GM21360 (cell line): ENCODE results near the gene PCBP3.
"Not testable (repeated sequence)": the region's sequence is repeated elsewhere in the genome, so short reads cannot be mapped to it uniquely, and the experiment has no call there.

Source experiments
- ATAC-seq: cut with Tn5 transposase; IDR thresholded peaks from one replicate; pipeline ENCODE4 v1.9.1; 2021; ENCODE audit warnings: mild to moderate bottlenecking, moderate library complexity; ENCODE audit not compliant: unreplicated experiment

Gene PCBP3

GRCh38 chr21:45836694-45837670, 193.5 kb downstream of the PCBP3 start:
- no peak for ATAC-seq

DNA sequence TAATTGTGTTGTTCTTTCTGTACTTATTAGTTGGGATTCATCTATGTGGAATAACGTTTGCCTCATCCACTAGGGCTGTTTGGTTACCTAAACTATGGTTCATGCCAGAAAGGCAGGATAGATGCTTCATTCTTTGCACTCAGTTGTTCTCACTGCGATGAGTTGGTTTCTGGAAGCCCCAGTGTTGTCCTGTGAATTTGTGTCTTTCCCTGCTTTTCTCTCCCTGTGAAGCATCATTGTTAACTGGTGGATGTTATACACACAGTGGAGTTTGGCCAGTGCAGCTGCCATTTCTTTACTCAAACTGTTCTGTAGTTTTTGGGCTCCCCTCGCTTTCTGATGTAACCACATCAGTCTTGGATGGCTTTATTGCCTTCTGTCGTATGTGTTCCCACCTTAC, 194.4 kb downstream of the PCBP3 start:
- no peak for ATAC-seq

- ATAC-seq = no peak
Observed at GRCh38 chr21:45838634-45839033, 195.1 kb downstream of the PCBP3 start.

DNA sequence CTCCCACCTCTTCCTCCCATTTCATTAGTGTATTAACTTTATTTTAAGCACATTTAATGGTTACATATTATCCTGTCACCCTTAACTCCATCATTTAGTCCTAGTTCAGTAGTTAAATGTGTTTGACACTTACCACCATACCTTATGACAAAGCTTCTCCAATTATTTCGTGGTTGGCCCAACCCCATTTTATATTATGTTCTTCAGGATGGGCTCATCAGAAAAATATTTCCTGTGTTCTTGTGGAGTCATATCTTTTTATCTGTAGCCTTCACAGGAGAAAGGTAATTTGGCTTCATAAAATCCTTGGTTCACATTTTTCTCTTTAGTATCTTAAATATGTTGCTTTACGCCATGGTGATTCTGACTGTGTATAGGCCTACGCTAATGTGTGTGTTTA, 195.7 kb downstream of the PCBP3 start:
- ATAC-seq = no peak

- no peak for ATAC-seq
Observed at GRCh38 chr21:45841033-45841432, 197.5 kb downstream of the PCBP3 start.

GRCh38 chr21:45843426-45843825, 199.9 kb downstream of the PCBP3 start:
- no peak for ATAC-seq

DNA sequence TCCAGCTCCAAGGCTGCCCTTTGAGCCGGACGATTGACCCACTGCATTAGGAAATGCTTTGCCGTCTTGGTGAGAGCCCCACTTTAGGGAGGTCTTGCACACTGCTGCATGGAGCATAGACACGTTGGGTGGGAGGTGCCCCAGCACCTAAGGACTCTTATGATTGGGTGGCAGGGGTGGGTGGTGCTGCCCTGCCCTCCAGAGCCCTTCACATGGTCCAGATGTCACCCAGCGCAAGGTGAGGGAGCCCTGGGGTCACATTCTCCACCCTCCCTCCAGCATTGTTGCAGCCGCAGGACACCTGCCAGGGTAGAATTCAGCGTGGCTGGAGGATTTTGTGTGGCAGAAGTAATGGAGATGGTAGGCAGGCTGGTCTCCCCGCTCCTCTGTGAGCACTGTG, 200.7 kb downstream of the PCBP3 start:
- ATAC-seq = no peak

DNA sequence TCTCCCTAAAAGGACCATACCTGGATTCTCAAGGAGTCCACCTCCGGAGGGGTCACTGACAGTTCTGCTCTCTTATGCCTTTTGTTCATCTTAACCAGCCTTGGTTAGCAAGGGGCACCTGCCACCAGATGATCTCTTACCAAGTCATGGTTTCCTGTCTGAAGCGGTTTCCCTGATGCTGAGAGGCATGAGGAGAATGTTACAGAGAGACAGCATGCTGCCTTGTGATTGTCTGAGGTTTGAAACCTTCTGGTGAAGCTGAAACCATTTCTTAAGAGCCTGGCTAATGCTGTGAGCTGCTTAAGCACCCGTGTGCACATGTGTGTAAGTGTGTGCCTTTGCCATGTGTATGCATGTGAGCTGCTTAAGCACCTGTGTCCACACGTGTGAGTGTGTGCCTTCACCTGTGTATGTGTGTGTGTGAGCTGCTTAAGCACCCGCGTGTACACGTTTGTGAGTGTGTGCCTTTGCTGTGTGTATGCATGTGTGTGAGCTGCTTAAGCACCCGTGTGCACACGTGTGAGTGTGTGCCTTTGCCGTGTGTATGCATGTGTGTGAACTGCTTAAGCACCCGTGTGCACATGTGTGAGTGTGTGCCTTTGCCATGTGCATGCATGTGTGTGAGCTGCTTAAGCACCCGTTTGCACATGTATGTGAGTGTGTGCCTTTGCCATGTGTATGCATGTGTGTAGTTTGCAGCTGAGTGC, 201.7 kb downstream of the PCBP3 start:
- no peak for ATAC-seq

DNA sequence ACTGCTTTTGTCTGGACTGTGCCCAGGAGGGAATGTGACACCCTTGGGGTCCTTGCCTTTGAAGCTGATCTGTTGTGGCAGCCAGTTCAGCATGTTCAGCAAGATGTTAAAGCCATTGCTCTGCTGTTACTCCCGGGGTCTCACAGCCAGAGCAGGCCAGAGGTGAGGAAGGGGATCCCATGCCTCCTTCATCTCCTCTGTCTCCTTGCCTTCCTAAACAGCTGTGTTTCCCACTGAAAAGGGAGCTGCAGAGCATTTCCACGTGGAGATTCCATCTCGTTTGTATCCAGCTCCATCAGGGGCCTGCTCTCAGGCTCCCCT, 202.2 kb downstream of the PCBP3 start:
- no peak for ATAC-seq

DNA sequence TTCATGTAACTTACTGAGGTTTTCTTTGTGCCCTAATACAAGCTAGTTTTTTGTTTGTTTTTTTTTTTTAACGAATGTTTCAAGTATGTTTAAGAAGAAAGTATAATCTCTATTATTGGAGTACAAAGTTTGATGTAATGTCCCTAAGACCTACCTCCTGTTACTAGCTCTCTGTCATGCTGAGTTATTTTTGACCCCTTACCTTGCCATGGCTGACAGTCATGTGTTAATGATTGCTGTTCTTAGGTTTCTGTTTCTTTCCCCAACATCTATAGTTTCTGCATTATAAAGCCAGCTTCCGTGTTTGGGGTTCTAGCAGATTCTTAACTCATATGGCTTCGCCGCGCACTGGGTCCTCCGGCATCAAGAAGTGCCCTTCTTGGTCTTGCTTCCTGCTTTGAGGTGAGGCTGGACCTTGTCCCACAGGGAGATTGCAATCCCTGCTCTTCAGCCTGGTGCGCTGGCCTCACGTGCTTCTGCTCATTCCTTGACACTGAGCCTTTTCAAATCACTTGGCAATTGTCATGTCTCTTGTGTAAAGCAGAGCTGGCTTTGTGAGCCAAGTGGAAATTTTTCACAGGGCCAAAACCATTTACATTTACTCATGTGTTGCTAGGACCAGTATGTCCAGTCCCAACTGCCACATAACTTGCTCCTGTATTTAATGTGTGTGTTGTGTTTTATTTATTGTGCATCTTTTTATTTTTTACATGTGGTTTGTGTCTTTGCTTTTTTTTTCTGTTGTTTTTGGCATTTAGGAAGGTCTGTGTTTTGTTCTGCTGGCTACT, 203.0 kb downstream of the PCBP3 start:
- ATAC-seq = no peak

DNA sequence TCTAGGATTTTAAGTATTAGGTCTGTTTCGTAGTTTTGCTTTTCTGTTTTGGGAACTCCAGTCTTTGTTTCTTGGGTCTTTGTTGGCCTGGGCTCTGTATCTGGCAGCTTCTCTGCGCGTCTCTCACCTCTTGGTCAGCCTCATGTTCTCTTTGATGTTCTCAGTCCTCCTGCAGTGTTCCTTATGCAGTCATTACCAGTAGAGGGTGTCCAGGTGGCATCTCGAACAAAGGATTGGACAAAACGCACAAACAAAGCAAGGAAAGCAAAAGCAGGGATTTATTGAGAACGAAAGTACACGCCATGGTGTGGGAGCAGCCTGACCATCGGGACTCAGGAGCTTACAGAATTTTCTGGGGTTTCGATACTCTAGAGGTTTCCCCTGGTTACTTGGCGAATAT, 204.3 kb downstream of the PCBP3 start:
- no peak for ATAC-seq

GRCh38 chr21:45848331-45848730, 204.8 kb downstream of the PCBP3 start:
- ATAC-seq = no peak

DNA sequence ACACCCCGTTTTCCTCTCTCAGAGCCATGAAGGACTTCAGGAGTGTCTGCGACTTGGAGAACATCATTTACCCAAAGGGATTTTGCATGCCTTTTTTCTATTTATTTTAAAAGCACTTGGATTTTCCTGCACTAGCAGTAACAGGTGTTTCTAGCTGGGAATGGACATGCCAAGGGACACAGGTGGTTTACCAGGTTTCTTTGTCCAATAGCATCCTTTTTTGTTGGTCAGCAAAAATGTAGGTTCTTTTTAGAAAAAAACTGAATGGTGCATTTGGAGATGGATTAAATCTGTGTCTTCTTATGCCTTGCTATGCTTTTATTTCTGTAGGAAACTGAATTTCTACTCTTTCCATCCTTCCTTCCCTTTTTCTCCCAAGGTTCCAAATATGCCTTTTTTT, 205.3 kb downstream of the PCBP3 start:
- ATAC-seq = no peak

DNA sequence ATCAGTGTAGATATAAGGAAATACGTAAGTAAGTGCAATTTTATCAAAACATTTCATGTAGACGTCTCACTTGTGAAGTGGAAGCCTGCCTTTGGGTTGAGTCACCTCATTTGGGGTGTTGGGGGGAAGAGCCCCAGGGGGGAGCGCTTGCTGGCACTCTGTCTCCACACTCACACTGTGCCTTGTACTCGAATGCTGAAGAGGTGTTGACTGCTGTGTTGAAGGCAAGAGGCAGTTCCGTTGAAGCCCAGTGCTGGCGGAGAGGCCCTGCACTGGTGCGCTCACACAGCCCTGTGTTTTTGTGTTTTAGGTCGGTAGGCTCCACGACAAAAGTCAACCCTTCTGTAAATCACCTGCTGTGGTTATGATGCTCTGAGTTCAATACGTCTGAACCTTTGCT, 206.1 kb downstream of the PCBP3 start:
- ATAC-seq = no peak

DNA sequence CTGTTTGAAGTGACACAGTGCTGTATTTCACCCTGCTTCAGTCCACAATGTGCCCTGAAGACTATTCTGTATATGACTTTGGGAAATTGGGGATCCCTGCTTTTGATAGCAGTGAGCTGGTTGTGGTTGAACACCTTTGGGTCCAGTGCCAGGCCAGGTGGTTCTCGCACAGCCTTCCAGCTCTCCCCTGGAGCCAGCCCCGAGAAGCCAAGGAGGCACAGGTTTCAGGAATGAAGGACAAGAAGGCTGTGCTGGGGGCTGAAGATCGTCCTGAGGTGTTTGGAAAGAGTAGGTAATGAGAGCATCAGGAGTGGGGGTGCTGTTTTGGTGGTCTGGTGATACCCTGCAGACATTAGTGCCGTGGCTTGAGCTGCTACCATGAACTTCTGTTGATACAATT, 206.7 kb downstream of the PCBP3 start:
- ATAC-seq = no peak

DNA sequence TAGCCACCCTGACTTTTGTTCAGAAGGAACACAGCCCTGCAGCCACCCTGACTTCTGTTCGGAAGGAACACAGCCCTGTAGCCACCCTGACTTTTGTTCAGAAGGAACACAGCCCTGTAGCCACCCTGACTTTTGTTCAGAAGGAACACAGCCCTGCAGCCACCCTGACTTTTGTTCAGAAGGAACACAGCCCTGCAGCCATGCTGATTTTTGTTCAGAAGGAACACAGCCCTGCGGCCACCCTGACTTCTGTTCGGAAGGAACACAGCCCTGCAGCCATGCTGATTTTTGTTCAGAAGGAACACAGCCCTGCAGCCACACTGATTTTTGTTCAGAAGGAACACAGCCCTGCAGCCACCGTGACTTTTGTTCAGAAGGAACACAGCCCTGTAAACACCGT, 208.9 kb downstream of the PCBP3 start:
- not testable (repeated sequence) for ATAC-seq

DNA sequence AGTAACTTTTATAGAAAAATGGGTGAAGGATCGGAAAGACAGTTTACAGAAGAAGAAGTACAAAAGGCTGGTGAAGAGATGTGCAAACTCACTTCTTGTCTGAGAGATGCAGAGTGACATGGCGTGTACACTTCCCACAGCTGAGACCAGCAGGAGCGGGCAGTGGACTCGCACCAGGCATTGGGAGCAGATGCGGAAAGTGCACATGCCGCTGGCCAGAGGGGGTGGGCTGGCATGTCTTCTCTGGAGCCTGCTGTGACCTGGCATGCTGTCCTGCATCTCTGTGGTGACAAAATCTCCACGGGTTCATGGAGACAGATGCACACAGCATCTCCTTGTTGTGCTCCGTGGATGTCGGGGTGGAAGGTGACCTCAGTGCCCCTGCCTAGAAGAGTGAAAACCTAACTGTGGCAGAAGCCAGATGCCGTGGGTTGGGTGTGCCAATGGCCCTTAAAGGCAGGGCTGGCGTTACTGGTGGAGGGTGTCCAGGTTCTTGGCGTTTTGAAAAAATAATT, 209.4 kb downstream of the PCBP3 start:
- no peak for ATAC-seq

GRCh38 chr21:45853703-45854342, 210.3 kb downstream of the PCBP3 start:
- ATAC-seq = no peak

DNA sequence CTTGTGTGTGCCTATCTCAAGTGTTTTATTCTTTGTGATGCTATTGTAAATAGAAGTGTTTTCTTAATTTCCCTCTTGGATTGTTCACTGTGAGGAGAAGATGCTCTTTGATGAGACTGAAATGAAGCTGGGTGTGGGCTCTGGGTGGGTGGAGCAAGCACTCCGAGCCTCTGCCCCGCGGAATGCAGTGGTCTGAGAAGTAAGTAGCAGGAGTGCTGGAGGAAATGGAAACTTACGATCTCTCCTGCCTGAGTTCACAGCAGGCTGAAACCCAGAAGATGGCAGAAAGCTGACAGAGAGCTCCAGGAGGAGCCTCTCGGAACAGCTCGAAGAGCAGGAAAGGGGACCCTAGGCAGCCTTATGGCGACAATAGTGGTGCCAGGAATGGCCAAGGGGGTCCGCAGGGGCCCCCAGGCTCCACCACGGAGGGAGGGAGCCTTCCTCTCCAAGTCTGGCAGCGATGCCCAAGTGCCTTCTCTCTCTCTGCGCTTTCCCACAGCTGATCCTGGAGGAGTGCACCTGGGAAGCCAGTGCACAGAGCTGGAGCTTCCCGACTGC, 211.2 kb downstream of the PCBP3 start:
- no peak for ATAC-seq

- no peak for ATAC-seq
Observed at GRCh38 chr21:45855248-45855811, 211.8 kb downstream of the PCBP3 start.
